IMR-90 (cell line): ENCODE results near the gene APOL3. TPM values are rescaled to one million over a fixed set of nuclear protein-coding genes. Genes with fewer than 3 reads are reported as not detected.

Source experiments
- polyA plus RNA-seq, 3 experiments: library from polyadenylated mRNA; depleted of rRNA; stranded (reverse); fragments of >200 nt; gene quantifications; 2 replicates each; pipeline ENCODE4 v1.2.3, GENCODE V29; 2012; ENCODE audit warnings: low replicate concordance in 1 of 3
- total RNA-seq: library from RNA; depleted of rRNA; stranded (reverse); fragments of >200 nt; gene quantifications from 2 replicates; pipeline ENCODE4 v1.2.3, GENCODE V29; 2012; rRNA removed

Gene APOL3
- total and polyA plus RNA-seq, 2 of the 4 experiments (the other 2 are of a cell fraction): 1.4 to 2.3 TPM

Other genes starting within 250 kb of the APOL3 start
- gene RBFOX2, start 131.9 kb downstream of the APOL3 start, total RNA-seq: 178 and 227 TPM in 2 replicates
- 146 and 151 TPM in 2 replicates for gene RBFOX2, start 131.9 kb downstream of the APOL3 start, polyA plus RNA-seq (2012; rRNA removed)
- not detected in 2 replicates for gene APOL4, start 41.1 kb upstream of the APOL3 start, total RNA-seq
- 0.07 TPM in 1 of 2 replicates, not detected in the other for gene APOL4, start 41.1 kb upstream of the APOL3 start, polyA plus RNA-seq (2012; rRNA removed)
- 40.3 and 57.5 TPM in 2 replicates for gene APOL2, start 78.8 kb upstream of the APOL3 start, total RNA-seq
- gene APOL2, start 78.8 kb upstream of the APOL3 start, polyA plus RNA-seq (2012; rRNA removed): 13.0 and 13.1 TPM in 2 replicates
- 0.36 and 0.56 TPM in 2 replicates for gene APOL1, start 92.4 kb upstream of the APOL3 start, total RNA-seq
- gene APOL1, start 92.4 kb upstream of the APOL3 start, polyA plus RNA-seq (2012; rRNA removed): 0.69 and 0.77 TPM in 2 replicates
- 554 and 783 TPM in 2 replicates for gene MYH9, start 227.2 kb upstream of the APOL3 start, total RNA-seq
- gene MYH9, start 227.2 kb upstream of the APOL3 start, polyA plus RNA-seq (2012; rRNA removed): 475 and 507 TPM in 2 replicates